AG04450 (cell line): ENCODE results near the gene RNF113B. TPM values are rescaled to one million over a fixed set of nuclear protein-coding genes. Genes with fewer than 3 reads are reported as not detected.

Experiments used
- CTCF ChIA-PET: fragments of 300-600, 350-600 bp; formaldehyde crosslinking; extraction: SDS; loops from one replicate; lab custom pipeline; 2022; ENCODE audit warnings: antibody characterized with exemption, inconsistent platforms; lab: Charles Lee
- POLR2A ChIA-PET: fragments of 350-600 bp; formaldehyde crosslinking; extraction: SDS; loops from one replicate; lab custom pipeline; 2021; ENCODE audit warnings: antibody characterized with exemption, inconsistent platforms; lab: Yijun Ruan, JAX
- DNase-seq: peaks from one replicate; pipeline ENCODE4 v3.0.0-alpha.2; 2011; ENCODE audit warnings: low read depth, low spot score
- H3K27ac ChIP-seq: one replicate; pipeline ENCODE4 v1.5.1; 2012; ENCODE audit warnings: low read depth, low read length, control low read depth
- H3K27me3 ChIP-seq: one replicate; pipeline ENCODE4 v1.6.0; 2012; ENCODE audit warnings: low read length; ENCODE audit not compliant: control insufficient read depth, insufficient read depth
- H3K4me3 ChIP-seq: 2 replicates; pipeline ENCODE4 v1.5.1; 2011; ENCODE audit warnings: mild to moderate bottlenecking, low read depth, low read length, control low read depth
- H3K9me3 ChIP-seq: 2 replicates; pipeline ENCODE4 v1.5.1; 2012; ENCODE audit warnings: low read length; ENCODE audit not compliant: control insufficient read depth, insufficient read depth
- CTCF ChIP-seq: IDR thresholded peaks from 2 replicates; pipeline ENCODE4 v1.5.1; 2011; ENCODE audit warnings: low read depth, low read length, control low read depth, inconsistent platforms
- polyA plus RNA-seq: library from polyadenylated mRNA; depleted of rRNA; stranded (reverse); fragments of >200 nt; gene quantifications from 2 replicates; pipeline ENCODE4 v1.2.3, GENCODE V29; 2011

RNF113B gene
- polyA plus RNA-seq, 1 experiment: not detected

- POLR2A ChIA-PET: interaction anchor here (0.6 kb wide), 1 partner anchor 1841 kb away, joined by 5 read pairs; no protein-coding TSS in a partner anchor
- Histone ChIP-seq H3K27me3 (no peaks in the 10 kb centered on the region), H3K27ac (peak overlapping the region; percentile 11), H3K4me3 (no peak overlapping the region), H3K9me3 (no peaks in the 10 kb centered on the region)
- CTCF ChIA-PET: interaction anchor here (0.6 kb wide), 3 partner anchors 10 to 856 kb away, joined by 3 to 6 read pairs (median 5); no protein-coding TSS in a partner anchor
- no peak for DNase-seq
- TF ChIP-seq CTCF: no peak
Observed at GRCh38 chr13:98155475-98156109, 21.5 kb downstream of the RNF113B start.

GRCh38 chr13:98150832-98151479, 26.1 kb downstream of the RNF113B start:
- no peak for TF ChIP-seq CTCF
- POLR2A ChIA-PET: interaction anchor here (0.7 kb wide), 1 partner anchor 23 kb away, joined by 7 read pairs; no protein-coding TSS in a partner anchor
- CTCF ChIA-PET: interaction anchor here (0.5 kb wide), 1 partner anchor 817 kb away, joined by 3 read pairs; no protein-coding TSS in a partner anchor
- Histone ChIP-seq H3K27me3 (no peaks in the 10 kb centered on the region), H3K27ac (no peak overlapping the region), H3K4me3 (no peak overlapping the region), H3K9me3 (no peaks in the 10 kb centered on the region)
- no peak for DNase-seq

- ChIA-PET CTCF (no interaction called here), POLR2A (no interaction called here)
- no peaks in the 10 kb centered on the region for H3K27me3 ChIP-seq
- H3K27ac ChIP-seq: no peak overlapping the region
- TF ChIP-seq CTCF: no peak
- H3K9me3 ChIP-seq: no peaks in the 10 kb centered on the region
- no peak overlapping the region for H3K4me3 ChIP-seq
- no peak for DNase-seq
Observed at GRCh38 chr13:98147521-98147920, 29.5 kb downstream of the RNF113B start.

GRCh38 chr13:98144801-98145350, 32.2 kb downstream of the RNF113B start:
- H3K27ac ChIP-seq: no peak overlapping the region
- H3K27me3 ChIP-seq: no peaks in the 10 kb centered on the region
- TF ChIP-seq CTCF: peak; percentile 43
- POLR2A ChIA-PET: interaction anchor here (0.7 to 1.2 kb wide), 2 partner anchors 29 to 178 kb away, joined by 3 read pairs; no protein-coding TSS in a partner anchor
- peak; percentile 43 for DNase-seq
- CTCF ChIA-PET: no interaction called here
- peak overlapping the region; percentile 75 for H3K4me3 ChIP-seq
- H3K9me3 ChIP-seq: peaks cover 4% of the 10 kb centered on the region; the same call in 1 of the 2 replicates
